ENCODE results near the gene VOPP1.

The VOPP1 gene

DNA sequence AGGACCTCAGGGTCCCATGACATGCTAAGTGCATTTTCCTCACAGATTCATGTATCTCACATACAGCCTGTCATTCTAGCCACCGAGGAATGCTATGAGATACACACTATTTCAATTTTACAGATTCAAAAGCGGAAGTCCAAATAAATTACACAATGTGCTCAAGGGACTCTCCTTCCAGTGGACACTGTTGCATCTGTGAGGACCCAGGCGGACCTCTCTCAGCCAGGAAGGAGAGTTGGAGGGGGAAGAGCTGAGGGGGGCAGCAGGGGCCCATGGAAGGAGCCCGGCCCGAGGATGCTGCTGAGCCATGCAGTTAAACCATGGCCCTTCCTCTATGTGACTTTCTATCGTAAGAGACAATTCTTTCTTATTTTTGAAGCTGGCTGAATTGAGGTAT lies 93.6 kb downstream of the VOPP1 start:
- TF ChIP-seq CTCF (IDR thresholded peaks at IDR 0.05; ENCODE audit: insufficient read depth, missing control alignments), result no peak
- FAIRE-seq (no peak), DNase-seq (ENCODE audit: insufficient read length, low spot score) (no peak)

- FAIRE-seq (no peak), DNase-seq (ENCODE audit: insufficient read length, low spot score) (no peak)
- TF ChIP-seq CTCF (IDR thresholded peaks at IDR 0.05; ENCODE audit: insufficient read depth, missing control alignments), result no peak
Measured at GRCh38 chr7:55477781-55478374, 94.4 kb downstream of the VOPP1 start.

GRCh38 chr7:55476852-55477780 lies 95.2 kb downstream of the VOPP1 start:
- FAIRE-seq (no peak), DNase-seq (ENCODE audit: insufficient read length, low spot score) (no peak)
- no peak for TF ChIP-seq CTCF (IDR thresholded peaks at IDR 0.05; ENCODE audit: insufficient read depth, missing control alignments)

DNA sequence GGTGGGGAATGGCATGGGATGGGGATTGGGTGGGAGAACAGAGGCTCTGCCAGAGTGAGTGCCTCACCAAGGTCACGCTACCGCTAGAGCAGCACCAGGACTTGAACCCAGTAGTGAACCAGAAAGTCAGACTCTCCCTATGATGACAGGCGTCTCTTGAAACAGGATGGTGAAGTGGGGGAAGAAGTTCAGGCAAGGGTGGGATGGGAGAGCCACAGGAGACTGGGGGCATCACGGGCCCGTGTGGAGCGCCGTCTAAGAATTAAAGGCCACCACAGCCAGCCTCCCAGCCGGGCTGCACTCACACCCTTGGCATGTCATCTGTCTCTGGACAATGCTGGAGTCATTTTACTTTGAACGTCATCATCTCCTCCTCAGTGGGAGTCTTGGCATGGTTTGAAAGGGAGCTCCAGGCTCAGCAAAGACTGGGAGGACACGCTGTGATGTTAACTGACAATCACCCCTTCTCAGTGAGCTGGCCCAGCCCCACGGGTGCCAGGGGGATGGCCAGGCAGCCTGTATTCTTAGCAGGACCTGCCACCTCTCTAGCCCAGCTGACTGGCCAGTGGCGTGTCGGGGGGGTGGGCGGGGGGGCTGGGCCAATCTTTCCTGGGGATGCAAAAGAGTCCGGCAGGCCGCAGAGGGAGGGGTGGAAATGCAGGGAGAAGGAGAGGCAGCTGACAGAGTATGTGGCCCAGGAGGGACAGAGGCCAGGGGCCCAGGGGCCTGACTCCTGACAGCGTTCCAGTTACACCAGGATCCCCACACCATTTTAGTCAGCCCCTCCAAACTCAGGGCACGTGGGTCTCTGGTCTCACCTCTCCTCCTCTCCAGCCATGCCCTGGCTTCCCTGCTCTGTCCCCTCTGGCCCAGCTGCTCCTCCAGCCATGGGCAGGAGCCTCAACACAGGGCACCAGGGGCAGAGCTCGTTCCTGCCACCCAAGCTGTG lies 96.2 kb downstream of the VOPP1 start:
- FAIRE-seq (no peak), DNase-seq (ENCODE audit: insufficient read length, low spot score) (no peak)

DNA sequence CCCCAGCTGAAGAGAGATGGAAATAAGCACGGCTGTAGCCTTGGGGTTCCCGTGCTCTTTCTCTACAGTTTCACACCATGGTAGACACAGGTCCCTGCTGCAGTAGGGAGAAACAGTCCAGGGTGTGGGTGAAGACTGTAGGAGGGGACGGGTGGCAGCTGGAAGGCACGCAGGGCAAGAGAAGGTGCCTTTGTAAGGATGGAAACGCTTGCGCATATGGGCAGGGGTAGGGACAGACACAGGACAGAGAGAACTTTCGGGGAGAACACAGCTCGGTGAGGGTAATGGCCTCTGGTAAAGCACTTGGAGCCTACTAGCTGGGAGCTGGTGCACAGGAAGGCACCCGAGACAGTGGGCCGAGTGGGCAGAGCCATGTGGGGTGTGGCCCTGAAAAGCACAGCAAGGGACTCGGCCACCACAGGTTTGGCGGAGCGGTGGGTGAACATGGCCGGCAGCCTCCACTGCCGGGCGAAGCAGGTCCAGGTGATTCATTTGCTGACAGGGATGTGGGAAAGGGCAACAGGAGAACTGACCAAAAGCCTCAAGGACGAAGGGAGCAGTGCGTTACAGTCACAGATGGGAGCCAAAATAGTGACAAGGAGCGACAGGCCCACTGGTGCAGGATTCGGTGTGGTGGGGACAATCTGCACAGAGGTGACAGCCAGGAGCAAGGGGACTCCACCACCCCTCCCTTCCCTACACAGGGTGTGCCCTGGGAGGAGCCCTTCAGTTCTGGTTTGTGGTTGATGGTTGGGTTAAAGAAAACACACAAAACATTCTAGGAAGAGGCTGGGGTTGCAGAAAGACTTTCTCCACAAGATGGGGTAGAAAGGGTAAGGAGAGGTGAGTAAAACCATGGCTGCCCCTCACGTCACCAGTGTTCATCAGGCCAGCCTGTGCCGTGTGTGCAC lies 97.1 kb downstream of the VOPP1 start:
- FAIRE-seq, result no peak
- DNase-seq (ENCODE audit: insufficient read length, low spot score), result no peak
- no peak for TF ChIP-seq CTCF (IDR thresholded peaks at IDR 0.05; ENCODE audit: insufficient read depth, missing control alignments)

More for the DNA sequence above, 96.2 kb downstream of the VOPP1 start:
- TF ChIP-seq CTCF (IDR thresholded peaks at IDR 0.05; ENCODE audit: insufficient read depth, missing control alignments), result no peak

GRCh38 chr7:55473932-55474331 lies 98.4 kb downstream of the VOPP1 start:
- DNase-seq (ENCODE audit: insufficient read length, low spot score) (no peak), FAIRE-seq (no peak)
- TF ChIP-seq CTCF (IDR thresholded peaks at IDR 0.05; ENCODE audit: insufficient read depth, missing control alignments), result no peak
